ENCODE measurements around the gene ELP2.

ELP2 gene

GRCh38 chr18:36186461-36187192 is 56.9 kb downstream of the ELP2 start:
- no peak for DNase-seq
- H3K9ac ChIP-seq (ENCODE audit: low read depth, low read length): no peak overlapping the region
- no peak for ATAC-seq (ENCODE audit: insufficient read depth, low read depth)

GRCh38 chr18:36187193-36187825 is 57.6 kb downstream of the ELP2 start, which contains the start of gene MOCOS:
Gene MOCOS, plus strand, starts transcription at chr18:36187497. Its CDS starts 43 bp downstream, at chr18:36187540.
- Histone ChIP-seq H3K27ac (ENCODE audit: low read length) (no peak within 1 kb of the TSS), H3K36me3 (ENCODE audit: insufficient read depth, low read length) (no peaks in the 10 kb centered on the region), H3K9me3 (ENCODE audit: insufficient read depth, low read length, severe bottlenecking) (no peaks in the 10 kb centered on the region), H3K4me1 (ENCODE audit: insufficient read depth, low read length) (no peaks in the 10 kb centered on the region), H3K4me2 (ENCODE audit: insufficient read depth, low read length) (no peak within 1 kb of the TSS), H3K4me3 (ENCODE audit: low read depth in 1 of 2, low read length in 2 of 2) (no peak within 1 kb of the TSS), H3K79me2 (ENCODE audit: insufficient read depth, low read length) (no peaks in the 10 kb centered on the region), H3K9ac (ENCODE audit: low read depth, low read length) (no peak within 1 kb of the TSS), H2AFZ (ENCODE audit: low read depth, low read length) (no peak within 1 kb of the TSS), H4K20me1 (ENCODE audit: insufficient read depth, low read length) (no peaks in the 10 kb centered on the region), H3K27me3 (ENCODE audit: insufficient read depth, low read length, poor library complexity) (no peaks in the 10 kb centered on the region)
- DNase-seq: no peak
- ATAC-seq (ENCODE audit: insufficient read depth, low read depth): no peak
- TF ChIP-seq CTCF (IDR thresholded peaks at IDR 0.05; ENCODE audit: borderline replicate concordance, extremely low read depth, low read length, poor library complexity, severe bottlenecking) (no peak), EZH2 (IDR thresholded peaks at IDR 0.05; ENCODE audit: borderline replicate concordance, low read depth, low read length, severe bottlenecking) (no peak)

More at GRCh38 chr18:36186461-36187192, 56.9 kb downstream of the ELP2 start:
- no peaks in the 10 kb centered on the region for H3K9me3 ChIP-seq (ENCODE audit: insufficient read depth, low read length, severe bottlenecking)
- no peak overlapping the region for H3K4me2 ChIP-seq (ENCODE audit: insufficient read depth, low read length)
- no peaks in the 10 kb centered on the region for H3K36me3 ChIP-seq (ENCODE audit: insufficient read depth, low read length)
- H3K27ac ChIP-seq (ENCODE audit: low read length): no peak overlapping the region
- no peaks in the 10 kb centered on the region for H3K27me3 ChIP-seq (ENCODE audit: insufficient read depth, low read length, poor library complexity)
- no peak overlapping the region for H3K4me3 ChIP-seq (ENCODE audit: low read depth in 1 of 2, low read length in 2 of 2)
- H3K4me1 ChIP-seq (ENCODE audit: insufficient read depth, low read length): no peaks in the 10 kb centered on the region
- H2AFZ ChIP-seq (ENCODE audit: low read depth, low read length): no peak overlapping the region
- no peaks in the 10 kb centered on the region for H3K79me2 ChIP-seq (ENCODE audit: insufficient read depth, low read length)
- TF ChIP-seq CTCF (IDR thresholded peaks at IDR 0.05; ENCODE audit: borderline replicate concordance, extremely low read depth, low read length, poor library complexity, severe bottlenecking) (no peak), EZH2 (IDR thresholded peaks at IDR 0.05; ENCODE audit: borderline replicate concordance, low read depth, low read length, severe bottlenecking) (no peak)
- H4K20me1 ChIP-seq (ENCODE audit: insufficient read depth, low read length): no peaks in the 10 kb centered on the region

- H4K20me1 ChIP-seq (ENCODE audit: insufficient read depth, low read length): no peaks in the 10 kb centered on the region
- no peak overlapping the region for H3K27ac ChIP-seq (ENCODE audit: low read length)
- no peaks in the 10 kb centered on the region for H3K4me1 ChIP-seq (ENCODE audit: insufficient read depth, low read length)
- H3K36me3 ChIP-seq (ENCODE audit: insufficient read depth, low read length): no peaks in the 10 kb centered on the region
- H2AFZ ChIP-seq (ENCODE audit: low read depth, low read length): no peak overlapping the region
- H3K9me3 ChIP-seq (ENCODE audit: insufficient read depth, low read length, severe bottlenecking): no peaks in the 10 kb centered on the region
- no peak overlapping the region for H3K4me3 ChIP-seq (ENCODE audit: low read depth in 1 of 2, low read length in 2 of 2)
- TF ChIP-seq CTCF (IDR thresholded peaks at IDR 0.05; ENCODE audit: borderline replicate concordance, extremely low read depth, low read length, poor library complexity, severe bottlenecking) (no peak), EZH2 (IDR thresholded peaks at IDR 0.05; ENCODE audit: borderline replicate concordance, low read depth, low read length, severe bottlenecking) (no peak)
- H3K9ac ChIP-seq (ENCODE audit: low read depth, low read length): no peak overlapping the region
- H3K79me2 ChIP-seq (ENCODE audit: insufficient read depth, low read length): no peaks in the 10 kb centered on the region
- no peaks in the 10 kb centered on the region for H3K27me3 ChIP-seq (ENCODE audit: insufficient read depth, low read length, poor library complexity)
- no peak for ATAC-seq (ENCODE audit: insufficient read depth, low read depth)
- no peak for DNase-seq
- H3K4me2 ChIP-seq (ENCODE audit: insufficient read depth, low read length): no peak overlapping the region
Measured at GRCh38 chr18:36187826-36188721, 58.4 kb downstream of the ELP2 start.

Data from DND-41 (cell line).